CD4-positive, alpha-beta T cell treated with Interleukin-4 for 4 hours (primary cell): ENCODE data around the gene SLC22A4.

ENCODE experiments used
- DNase-seq: peaks from one replicate; pipeline ENCODE4 v3.0.0-alpha.2; 2020

The SLC22A4 gene

GRCh38 chr5:132293992-132294727, at the start of gene SLC22A4:
Gene SLC22A4, plus strand, starts transcription at chr5:132294394. Its CDS starts 223 bp downstream, at chr5:132294617.
- DNase-seq: peak; percentile 63

GRCh38 chr5:132245593-132245992, 48.6 kb upstream of the SLC22A4 start:
- DNase-seq: no peak

GRCh38 chr5:132246806-132247205, 47.4 kb upstream of the SLC22A4 start:
- DNase-seq: no peak

GRCh38 chr5:132250547-132250946, 43.6 kb upstream of the SLC22A4 start:
- DNase-seq: no peak

- DNase-seq: no peak
These were observed 42.9 kb upstream of the SLC22A4 start for GRCh38 chr5:132251220-132251725.

- DNase-seq: no peak
These were observed 41.2 kb upstream of the SLC22A4 start for GRCh38 chr5:132253008-132253441.

- no peak for DNase-seq
These were observed 40.5 kb upstream of the SLC22A4 start for GRCh38 chr5:132253452-132254320.

GRCh38 chr5:132254321-132254977, 39.7 kb upstream of the SLC22A4 start:
- DNase-seq: no peak

GRCh38 chr5:132256086-132256782, 38.0 kb upstream of the SLC22A4 start:
- DNase-seq: no peak

- no peak for DNase-seq
These were observed 37.4 kb upstream of the SLC22A4 start for GRCh38 chr5:132256783-132257130.

- DNase-seq: no peak
These were observed 36.8 kb upstream of the SLC22A4 start, which contains the start of gene PDLIM4 for GRCh38 chr5:132257131-132258101. Gene PDLIM4, plus strand, starts transcription at chr5:132257696. Its CDS starts 39 bp downstream, at chr5:132257735.

- no peak for DNase-seq
These were observed 35.8 kb upstream of the SLC22A4 start for GRCh38 chr5:132258102-132259068.

- DNase-seq: no peak
These were observed 34.9 kb upstream of the SLC22A4 start for GRCh38 chr5:132259069-132259851.

- DNase-seq: no peak
These were observed 34.1 kb upstream of the SLC22A4 start for GRCh38 chr5:132260051-132260450.

- DNase-seq: no peak
These were observed 33.3 kb upstream of the SLC22A4 start for GRCh38 chr5:132260714-132261551.

GRCh38 chr5:132261881-132262845, 32.0 kb upstream of the SLC22A4 start:
- DNase-seq: no peak
